ENCODE data around the gene KLHDC1.
"Not testable (repeated sequence)": the region's sequence is repeated elsewhere in the genome, so short reads cannot be mapped to it uniquely, and the experiment has no call there.

KLHDC1 gene

DNA sequence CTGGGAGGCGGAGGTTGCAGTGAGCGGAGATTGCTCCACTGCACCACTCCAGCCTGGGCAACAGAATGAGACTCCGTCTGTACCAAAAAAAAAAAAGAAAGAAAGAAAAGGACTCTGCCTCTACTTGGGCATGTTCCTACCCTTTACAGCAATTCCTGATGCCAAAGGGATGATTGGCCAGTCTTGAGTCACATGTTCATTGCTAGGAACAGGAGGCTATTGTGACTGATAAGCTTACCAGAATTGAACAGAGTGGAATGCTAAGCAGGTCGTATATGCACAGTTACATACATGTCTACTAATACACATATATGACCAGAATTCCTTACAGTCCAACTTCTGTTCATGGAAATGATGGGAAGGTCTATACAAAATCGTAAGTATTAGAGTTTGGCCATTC lies 34.3 kb downstream of the KLHDC1 start:
- no peak for DNase-seq (ENCODE audit: low read depth in 2 of 2)

DNA sequence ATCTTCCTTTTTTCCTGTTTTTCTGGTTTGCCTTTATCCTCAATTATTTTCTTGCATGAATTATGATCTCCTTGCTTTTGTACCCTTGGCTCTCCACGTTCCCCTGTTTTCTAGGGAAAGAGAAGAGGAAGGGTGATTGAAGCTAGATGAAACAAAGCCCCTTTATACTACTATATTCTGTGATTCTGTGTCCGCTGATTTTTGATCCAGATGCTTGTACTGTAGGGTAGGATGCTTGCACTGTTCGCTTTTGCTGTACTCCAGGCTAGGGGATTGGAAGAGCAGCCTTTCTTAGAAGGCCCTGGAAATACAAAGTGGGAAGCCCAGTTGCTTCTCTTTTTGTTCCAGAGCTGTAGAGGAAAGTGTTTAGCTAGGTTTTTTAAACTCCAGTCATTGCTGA lies 40.0 kb downstream of the KLHDC1 start:
- DNase-seq (ENCODE audit: low read depth in 2 of 2), result no peak

DNA sequence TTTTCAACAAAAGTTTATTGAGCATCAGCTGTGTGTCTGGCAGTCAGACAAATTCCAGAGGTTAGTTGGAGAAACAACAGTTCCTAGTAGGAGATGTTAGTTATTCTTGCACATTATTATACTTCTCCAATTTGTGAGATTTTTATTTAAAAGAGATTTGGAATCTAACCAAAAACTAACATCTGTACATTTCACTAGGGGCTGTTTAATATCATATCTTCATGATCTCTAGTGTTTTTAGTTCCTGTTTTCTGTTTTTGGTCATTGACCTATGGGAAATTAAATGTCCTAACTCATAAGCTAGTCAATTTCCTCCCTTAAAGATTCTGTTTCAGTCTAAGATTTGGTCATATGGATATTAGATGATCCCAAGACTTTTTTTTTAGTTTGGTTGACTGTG lies 40.9 kb downstream of the KLHDC1 start:
- no peak for DNase-seq (ENCODE audit: low read depth in 2 of 2)

DNA sequence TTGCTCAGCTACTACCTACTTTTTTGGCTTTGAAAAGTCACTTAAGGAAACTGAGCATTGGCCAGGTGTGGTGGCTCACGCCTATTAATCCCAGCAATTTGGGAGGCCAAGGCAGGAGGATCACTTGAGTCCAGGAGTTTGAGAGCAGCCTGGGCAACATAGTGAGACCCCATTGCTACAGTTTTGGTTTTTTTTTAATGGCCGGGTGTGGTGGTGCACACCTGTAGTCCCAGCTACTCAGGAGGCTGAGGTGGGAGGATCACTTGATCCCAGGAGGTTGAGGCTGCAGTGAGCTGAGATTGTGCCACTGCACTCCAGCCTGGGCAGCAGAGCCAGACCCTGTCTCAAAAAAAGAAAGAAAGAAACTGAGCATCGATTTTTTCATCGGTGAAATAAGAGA lies 42.7 kb downstream of the KLHDC1 start:
- DNase-seq (ENCODE audit: low read depth in 2 of 2), result not testable (repeated sequence)

DNA sequence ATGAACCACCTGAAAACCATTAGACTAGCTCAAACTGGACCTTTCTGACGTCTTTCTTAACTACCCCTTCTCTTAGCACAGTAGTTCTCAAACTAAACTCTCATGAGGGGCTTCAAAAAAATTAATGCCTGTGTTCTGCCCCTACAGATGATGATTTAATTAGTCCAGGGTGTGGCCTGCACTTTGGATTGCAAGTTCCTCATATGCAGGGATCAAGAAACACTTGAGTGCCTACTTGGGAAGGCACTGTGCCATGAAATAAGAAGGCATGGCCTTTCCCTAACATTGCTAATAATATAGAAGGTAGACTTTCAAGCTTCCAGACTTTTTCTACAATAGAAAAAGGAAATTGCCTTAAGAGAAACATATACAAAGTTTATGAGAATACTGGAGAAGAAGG lies 52.3 kb downstream of the KLHDC1 start:
- no peak for DNase-seq (ENCODE audit: low read depth in 2 of 2)

DNA sequence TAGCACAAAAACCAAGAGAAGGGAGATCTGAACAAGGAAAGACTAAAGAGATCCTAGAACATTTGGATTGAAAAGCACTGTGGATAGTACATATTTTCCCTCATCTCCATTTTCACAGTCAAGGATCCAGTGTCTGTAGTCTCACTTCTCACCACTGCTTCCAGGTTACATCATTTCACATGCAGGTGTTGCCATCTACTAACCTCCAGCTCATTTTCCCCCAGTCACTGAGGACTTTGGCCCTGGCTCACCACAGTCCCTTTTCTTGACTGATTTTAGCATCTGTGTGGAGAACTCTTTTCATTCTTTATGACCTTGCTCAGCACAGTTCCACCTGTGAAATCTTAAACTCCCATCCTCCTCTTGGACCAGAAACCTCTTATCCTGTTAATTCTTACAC lies 53.6 kb downstream of the KLHDC1 start:
- not testable (repeated sequence) for DNase-seq (ENCODE audit: low read depth in 2 of 2)

DNA sequence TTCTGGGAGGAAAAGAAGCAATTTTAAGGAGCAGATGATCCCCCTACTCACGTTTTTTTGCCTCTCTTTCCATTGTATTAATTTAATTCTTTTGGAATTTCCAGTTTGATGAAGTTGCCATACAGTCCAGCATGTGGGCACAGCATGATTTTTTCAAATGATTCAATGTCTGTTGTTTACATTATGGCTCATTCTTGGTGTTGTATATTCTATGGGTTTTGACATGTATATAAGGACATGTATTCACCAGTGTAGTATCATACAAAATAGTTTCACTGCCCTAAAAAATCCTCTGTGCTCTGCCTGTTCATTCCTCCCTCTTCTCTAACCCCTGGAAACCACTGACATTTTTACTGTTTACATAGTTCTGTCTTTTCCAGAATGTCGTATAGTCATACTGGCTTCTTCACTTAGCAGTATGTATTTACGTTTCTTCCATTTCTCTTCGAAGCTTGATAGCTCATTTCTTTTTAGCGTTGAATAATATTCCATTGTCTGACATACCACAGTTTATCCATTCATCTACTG lies 61.7 kb downstream of the KLHDC1 start:
- no peak for DNase-seq (ENCODE audit: low read depth in 2 of 2)

DNA sequence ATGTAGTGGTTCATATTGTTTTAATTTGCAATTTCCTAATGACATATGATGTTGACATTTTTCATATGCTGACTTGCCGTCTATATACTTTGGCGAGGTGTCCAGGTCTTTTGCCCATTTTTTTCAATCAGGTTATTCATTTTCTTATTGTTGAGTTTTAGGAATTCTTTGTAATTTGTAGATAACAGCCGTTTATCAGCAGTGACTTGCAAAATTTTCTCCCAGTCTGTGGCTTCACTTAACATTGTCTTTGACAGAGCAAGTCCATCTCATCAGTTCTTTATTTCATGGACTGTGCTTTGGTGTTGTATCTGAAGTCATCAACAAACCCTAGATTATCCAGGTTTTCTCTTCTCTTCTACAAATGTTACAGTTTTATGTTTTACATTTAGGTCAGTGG lies 62.5 kb downstream of the KLHDC1 start:
- DNase-seq (ENCODE audit: low read depth in 2 of 2), result no peak

DNA sequence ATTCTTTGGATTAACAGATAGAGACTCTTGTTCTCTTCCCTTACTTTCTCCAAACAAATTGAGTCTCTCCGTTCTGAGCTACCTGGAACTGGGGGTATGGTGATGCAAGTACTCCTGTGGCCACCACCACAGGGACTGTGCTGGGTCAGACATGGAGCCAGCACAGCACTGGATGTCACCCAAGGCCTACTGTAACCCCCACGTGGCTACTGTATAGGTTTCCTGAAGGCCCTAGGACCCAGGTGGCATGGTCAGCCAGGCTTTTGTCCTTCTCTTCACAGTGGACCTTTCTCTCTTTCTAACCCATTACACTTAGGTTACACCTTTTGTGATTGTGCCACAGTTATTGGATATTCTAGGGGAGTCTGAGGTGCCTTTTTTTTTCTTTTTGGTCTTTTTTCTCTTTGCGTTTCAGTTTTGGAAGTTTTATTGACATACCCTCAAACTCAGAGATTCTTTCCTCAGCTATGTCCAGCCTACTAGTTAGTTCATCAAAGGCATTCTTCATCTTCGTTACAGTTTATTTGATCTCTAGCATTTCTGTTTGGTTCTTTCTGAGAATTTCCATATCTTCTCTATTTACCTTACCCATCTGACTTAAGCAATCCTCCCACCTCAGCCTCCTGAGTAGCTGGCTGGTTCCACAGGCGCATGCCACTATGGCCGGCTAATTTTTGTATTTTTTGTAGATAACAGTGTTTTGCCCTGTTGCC lies 69.1 kb downstream of the KLHDC1 start:
- no peak for DNase-seq (ENCODE audit: low read depth in 2 of 2)

DNA sequence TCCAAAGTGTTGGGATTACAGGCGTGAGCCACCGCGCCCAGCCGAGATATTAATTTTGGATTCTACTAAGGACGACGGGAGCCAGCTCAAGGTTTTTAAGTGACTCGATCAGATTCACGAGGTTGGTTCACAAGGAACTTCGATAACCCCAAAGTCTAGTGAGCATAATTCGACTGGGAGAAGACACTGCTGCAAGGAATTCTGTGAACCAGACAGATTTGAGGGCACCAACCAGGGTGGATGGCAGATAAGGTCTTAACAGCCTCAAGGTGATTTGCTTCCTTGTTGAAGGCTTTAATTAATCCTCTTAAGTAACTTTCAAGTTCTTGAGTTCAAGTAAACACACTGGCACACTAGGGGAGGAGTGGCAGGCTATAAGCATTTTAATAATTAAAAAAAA lies 73.9 kb downstream of the KLHDC1 start:
- no peak for DNase-seq (ENCODE audit: low read depth in 2 of 2)

DNA sequence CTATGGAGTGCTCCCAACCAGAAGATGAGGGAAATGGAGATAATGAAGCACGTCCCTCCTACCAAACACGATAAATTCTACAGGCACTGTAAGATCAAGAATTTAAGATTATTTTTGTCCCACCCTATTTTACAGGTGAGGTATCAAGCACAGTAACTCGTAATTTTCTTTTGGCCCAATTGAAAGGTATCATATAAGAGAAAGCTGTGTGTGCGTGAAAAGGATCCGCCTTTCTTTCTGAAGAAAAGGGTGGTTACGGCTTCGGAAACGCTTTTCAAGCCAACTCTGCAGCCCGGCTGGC lies 74.3 kb downstream of the KLHDC1 start:
- DNase-seq (ENCODE audit: low read depth in 2 of 2), result no peak

DNA sequence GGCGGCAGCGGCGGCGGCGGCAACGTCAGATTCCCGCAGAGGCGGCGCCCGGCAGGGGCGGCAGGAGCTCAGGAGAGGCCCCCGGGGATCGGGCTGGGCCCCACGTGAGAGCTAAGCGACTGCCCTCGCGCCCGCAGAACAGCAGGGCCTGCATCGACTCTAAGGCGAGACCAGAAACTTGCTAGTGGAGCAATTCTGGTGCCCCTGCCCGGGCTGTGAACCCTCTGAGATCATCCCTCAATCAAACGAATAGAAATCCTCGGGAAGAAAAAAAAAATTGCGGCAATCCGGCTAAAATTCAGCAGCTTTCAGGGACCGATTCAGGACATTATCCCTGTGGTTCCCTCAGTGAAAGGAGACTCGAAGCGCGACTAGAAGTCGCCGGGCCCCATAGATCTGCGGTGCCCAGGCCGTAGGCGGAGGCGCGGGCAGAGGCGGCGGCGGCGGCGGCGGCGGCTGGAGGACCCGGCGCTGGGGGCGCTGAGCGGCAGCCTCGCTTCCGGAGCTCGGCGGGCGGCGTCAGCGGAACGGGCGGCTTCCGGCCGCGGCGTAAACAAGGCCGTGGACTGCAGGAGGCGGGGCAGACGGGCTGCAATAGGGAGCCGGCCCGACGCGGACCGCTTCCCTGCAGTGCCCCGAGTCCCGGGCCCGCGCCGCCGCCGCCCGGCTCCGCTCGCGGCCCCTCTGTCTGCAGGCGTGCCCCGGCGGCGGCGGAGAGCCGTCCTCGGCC lies 74.8 kb downstream of the KLHDC1 start, which contains the start of gene KLHDC2:
KLHDC2 (plus strand) TSS at position 583 of the 730 bp plus-strand sequence. CDS start 316 bp downstream, outside the sequence.
- peak; percentile 82 to 84 for DNase-seq (ENCODE audit: low read depth in 2 of 2)

DNA sequence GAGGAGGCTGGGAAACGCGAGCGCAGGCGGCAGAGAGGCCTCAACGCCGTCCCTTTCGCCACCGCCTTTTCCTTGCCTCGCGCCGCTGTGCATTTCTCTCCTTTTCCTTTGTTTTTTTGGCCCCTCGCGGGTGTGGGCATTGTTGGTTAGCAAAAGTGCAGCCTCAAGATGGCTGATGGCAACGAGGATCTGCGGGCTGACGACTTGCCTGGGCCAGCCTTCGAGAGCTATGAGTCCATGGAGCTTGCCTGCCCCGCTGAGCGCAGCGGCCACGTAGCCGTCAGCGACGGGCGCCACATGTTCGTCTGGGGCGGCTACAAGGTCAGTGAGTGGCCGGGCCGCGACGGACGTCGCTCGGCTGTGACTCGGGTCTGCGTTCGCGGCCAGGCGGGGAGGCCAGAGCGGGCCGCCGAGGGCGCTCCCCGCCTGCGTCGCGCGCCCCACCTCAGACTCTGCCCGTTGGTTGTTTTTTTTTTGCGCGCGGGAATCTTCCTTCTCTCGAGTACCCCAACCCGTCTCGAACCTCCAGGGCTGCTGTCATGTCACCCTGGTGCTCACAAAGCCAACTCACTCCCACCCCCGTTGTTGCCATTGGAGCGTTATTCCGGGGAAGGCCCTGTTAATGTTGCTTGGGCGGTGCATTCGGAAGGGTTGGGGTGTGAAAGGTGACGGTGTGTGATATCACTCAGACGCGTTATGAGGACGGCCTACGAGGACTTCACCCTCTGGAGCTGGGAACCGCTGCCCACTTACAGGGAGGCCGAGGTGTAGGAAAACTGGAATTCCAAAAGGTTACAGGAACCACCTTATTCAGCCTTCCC lies 75.6 kb downstream of the KLHDC1 start:
- DNase-seq (ENCODE audit: low read depth in 2 of 2), result peak; percentile 42 to 64

DNA sequence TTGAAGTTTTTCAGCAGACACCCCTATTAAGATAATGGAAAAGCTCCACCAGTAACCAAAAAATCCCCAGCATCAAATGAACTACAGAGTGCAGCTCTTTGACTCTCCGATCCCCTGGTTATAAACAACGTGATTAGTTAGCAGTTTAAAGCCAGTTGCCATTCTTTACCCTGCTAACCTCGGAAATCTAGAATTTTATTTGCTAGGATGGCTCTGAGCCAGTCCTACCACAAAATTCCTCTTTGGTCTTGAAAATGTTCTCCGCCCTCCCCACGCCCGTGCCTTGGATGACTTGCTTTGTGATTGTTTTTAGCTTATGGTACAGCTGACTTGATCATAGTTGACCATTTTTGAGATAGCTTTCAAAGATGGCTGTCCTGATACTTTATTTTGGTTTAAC lies 76.3 kb downstream of the KLHDC1 start:
- DNase-seq (ENCODE audit: low read depth in 2 of 2), result no peak

DNA sequence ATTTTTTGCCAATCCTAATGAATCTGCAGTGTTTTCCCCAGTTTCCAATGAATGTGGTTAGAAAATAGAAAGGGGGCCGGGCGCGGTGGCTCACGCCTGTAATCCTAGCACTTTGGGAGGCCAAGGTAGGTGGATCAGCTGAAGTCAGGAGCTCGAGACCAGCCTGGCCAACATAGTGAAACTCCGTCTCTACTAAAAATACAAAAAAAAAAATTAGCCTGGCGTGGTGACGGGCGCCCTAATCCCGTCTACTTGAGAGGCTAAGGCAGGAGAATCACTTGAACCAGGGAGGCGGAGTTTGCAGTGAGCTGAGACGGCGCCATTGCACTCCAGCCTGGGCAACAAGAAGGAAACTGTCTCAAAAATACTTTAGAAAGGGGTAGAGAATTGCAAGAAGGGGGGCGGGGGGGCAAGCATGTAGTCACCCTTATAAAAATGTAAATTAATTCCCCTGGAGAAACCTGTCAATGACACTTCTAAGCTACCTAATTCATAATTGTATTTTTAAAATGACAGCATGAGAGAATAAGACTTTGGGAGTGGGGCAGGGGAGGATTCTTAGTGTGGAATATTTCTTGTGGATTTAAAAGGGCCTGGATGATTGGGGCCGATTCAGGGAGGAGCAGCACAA lies 76.8 kb downstream of the KLHDC1 start:
- no peak for DNase-seq (ENCODE audit: low read depth in 2 of 2)

DNA sequence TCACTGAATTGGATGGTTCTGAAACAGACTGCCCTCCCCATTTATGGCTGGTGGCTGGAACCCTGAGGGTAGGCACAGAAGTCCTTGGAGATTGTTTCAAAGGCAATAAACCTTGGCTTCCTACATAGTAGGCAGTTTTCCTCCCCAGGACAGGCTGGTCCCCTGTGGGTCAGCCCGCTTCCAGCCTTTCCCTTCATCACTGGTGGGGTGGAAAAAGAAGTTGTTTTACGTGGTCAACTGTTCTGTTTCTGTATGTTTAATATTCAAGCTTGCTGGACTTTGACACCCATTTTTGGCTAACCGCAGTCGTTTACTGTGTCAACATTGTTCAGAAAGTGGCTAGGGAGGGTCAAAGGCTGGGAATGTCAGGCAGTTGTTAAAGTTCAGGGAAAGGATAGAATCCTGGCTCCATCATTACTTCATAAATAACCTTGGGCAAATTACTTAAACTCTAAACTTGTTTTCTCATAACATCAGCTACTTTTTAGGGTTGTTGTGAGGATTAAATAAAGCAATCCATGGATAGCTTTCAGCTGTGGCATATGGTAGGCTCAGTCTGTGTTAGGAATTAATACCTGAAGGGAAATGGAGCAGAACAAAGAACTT lies 77.4 kb downstream of the KLHDC1 start:
- DNase-seq (ENCODE audit: low read depth in 2 of 2), result no peak

DNA sequence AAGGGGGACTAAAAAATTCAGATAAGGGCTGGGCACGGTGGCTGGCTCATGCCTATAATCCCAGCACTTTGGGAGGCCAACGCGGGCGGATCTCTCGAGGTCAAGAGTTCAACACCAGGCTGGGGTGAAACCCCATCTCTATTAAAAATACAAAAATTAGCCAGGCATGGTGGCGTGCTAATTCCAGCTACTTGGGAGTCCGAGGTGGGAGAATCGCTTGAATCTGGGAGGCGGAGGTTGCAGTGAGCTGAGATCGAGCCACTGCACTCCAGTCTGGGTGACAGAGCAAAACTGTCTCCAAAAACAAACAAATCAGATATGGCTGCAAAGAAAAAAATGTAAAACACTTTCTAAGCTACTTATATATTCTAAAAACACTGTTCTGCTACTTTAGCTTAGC lies 78.8 kb downstream of the KLHDC1 start:
- DNase-seq (ENCODE audit: low read depth in 2 of 2), result not testable (repeated sequence)

DNA sequence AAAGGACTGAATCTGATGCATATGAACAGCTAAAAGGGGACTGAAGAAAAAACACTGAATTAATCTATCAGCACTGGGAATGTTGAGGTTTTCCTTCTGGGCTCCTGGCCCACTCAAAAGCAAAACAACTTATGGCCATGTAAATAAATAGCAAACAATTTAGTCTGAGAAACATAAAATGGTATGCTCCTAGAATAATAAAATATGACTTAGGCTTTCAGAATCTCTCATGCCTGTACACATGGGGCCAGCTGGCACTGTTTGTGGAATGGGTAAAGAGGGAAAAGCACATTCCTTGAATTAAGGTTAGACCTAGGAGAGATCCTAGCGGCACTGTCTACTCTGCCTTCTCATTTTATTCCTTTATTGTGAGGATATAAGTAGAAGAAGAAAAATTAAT lies 81.2 kb downstream of the KLHDC1 start:
- no peak for DNase-seq (ENCODE audit: low read depth in 2 of 2)

DNA sequence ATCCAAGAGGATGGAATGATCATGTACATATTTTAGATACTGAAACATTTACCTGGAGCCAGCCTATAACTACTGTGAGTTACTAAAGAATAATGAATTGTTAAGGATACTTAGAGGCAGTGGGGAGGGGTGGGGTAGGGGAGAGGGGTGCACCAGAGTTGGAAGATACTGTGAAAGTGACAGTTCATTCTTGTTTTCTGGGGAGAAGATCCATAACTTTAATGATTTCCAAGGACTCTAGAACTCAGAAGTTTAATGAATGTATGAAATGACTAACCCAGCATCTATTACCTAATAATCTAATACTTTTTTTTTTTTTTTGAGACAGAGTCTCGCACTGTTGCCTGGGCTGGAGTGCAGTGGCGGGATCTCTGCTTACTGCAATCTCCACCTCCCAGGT lies 85.5 kb downstream of the KLHDC1 start:
- DNase-seq (ENCODE audit: low read depth in 2 of 2), result no peak

DNA sequence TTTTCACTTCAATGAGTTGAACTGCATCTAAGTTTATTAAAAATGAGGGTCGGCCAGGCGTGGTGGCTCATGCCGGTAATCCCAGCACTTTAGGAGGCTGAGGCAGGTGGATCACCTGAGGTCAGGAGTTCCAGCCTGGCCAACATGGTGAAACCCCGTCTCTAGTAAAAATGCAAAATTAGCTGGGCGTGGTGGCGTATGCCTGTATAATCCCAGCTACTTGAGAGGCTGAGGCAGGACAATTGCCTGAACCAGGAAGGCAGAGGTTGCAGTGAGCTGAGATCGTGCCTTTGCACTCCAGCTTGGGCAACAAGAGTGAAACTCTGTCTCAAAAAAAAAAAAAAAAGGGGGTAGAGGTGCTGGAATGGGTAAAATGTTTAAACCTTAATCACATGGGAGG lies 88.1 kb downstream of the KLHDC1 start:
- not testable (repeated sequence) for DNase-seq (ENCODE audit: low read depth in 2 of 2)

DNA sequence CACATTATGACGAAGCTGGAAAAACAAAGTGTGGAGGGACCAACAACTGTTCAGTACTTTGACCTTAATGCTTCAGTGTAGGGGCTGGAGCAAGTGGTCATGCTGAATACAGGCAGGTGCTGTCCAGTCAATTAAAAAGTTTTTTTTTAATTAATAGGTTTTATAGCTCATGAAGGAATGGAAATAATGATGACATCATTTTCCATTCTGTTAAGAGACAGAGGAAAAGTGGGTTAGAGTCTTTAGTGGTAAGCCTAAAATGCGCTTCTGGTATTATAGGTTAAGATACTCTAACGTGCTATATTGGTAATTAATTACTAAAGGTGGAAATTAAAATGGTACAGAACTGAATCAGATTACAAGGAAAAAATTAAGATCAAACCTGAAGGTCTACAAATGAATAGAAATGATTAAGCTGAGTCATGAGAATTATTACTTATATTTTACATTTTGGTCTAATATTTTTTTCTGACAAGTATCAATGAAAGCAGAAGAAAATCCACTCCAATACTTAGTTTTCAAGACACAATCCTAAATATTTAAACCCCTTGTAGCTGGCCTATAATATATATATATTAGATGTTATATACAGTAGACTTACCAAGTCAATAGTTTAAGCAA lies 90.6 kb downstream of the KLHDC1 start:
- no peak for DNase-seq (ENCODE audit: low read depth in 2 of 2)
